ENCODE data around the gene NDUFS6. TPM values are rescaled to one million over a fixed set of nuclear protein-coding genes. Genes with fewer than 3 reads are reported as not detected.

NDUFS6 gene
- total and polyA plus RNA-seq, 4 donors, result 18.0 to 67.9 (median 39.6) TPM

DNA sequence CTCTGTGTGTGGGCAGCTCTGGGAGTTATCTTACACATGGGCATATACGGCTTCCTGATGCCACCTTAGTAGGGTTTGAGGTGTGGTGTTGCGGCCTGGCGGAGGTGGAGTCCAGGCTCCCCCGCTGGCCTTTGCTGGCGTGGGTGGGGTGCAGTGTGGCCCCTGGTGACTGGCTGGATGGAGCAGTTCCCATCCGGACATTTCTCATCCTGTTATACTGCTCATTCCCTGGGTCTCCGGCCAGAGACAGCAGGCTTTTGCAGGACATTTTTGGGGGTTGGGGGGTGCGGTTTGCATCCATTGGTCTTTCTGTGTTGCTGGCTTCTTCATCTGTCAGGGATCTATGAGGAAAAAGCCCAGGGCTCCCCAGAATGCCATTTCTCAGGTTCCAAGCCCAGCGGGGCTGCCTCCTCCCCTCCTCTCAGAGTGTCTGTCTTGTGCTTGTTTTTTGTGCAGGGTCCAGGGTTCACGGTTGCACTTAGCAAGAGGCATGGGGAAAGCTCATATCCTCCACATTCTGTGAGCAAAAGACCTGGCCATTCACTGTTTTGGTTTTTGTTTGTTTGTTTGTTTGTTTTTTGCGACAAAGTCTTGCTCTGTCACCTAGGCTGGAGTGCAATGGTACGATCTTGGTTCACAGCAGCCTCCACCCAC lies 22.3 kb downstream of the NDUFS6 start:
- H3K9ac ChIP-seq (ENCODE audit: insufficient read depth in 1 of 2, low read length in 2 of 2), result no peak overlapping the region
- no peaks in the 10 kb centered on the region for H3K27me3 ChIP-seq (ENCODE audit: control insufficient read depth in 3 of 3, insufficient read depth in 3 of 3, low read length in 2 of 3)
- H3K9me3 ChIP-seq (ENCODE audit: control insufficient read depth in 4 of 4, insufficient read depth in 3 of 4, low read length in 3 of 4), result peaks cover 0 to 3% (median 1%) of the 10 kb centered on the region in 4 donors
- H3K36me3 ChIP-seq (ENCODE audit: control insufficient read depth in 4 of 4, insufficient read depth in 4 of 4, low read length in 4 of 4), result peaks cover 7 to 28% (median 8%) of the 10 kb centered on the region in 4 donors
- DNase-seq, result no peak
- H3K27ac ChIP-seq (ENCODE audit: low read depth in 1 of 2, low read length in 1 of 2), result no peak overlapping the region
- ATAC-seq (ENCODE audit: insufficient read depth, low FRiP score), result no peak
- no peak overlapping the region for H3K4me3 ChIP-seq
- TF ChIP-seq, protein P1, sequence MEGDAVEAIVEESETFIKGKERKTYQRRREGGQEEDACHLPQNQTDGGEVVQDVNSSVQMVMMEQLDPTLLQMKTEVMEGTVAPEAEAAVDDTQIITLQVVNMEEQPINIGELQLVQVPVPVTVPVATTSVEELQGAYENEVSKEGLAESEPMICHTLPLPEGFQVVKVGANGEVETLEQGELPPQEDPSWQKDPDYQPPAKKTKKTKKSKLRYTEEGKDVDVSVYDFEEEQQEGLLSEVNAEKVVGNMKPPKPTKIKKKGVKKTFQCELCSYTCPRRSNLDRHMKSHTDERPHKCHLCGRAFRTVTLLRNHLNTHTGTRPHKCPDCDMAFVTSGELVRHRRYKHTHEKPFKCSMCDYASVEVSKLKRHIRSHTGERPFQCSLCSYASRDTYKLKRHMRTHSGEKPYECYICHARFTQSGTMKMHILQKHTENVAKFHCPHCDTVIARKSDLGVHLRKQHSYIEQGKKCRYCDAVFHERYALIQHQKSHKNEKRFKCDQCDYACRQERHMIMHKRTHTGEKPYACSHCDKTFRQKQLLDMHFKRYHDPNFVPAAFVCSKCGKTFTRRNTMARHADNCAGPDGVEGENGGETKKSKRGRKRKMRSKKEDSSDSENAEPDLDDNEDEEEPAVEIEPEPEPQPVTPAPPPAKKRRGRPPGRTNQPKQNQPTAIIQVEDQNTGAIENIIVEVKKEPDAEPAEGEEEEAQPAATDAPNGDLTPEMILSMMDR (IDR thresholded peaks at IDR 0.05; ENCODE audit: control extremely low read depth, extremely low read depth), result no peak
- no peaks in the 10 kb centered on the region for H3K4me1 ChIP-seq (ENCODE audit: control insufficient read depth in 5 of 5, insufficient read depth in 5 of 5, low read length in 5 of 5)
- WGBS, 2 donors, result 95 to 97% methylated on average over 12 of the region's 12 CpGs

DNA sequence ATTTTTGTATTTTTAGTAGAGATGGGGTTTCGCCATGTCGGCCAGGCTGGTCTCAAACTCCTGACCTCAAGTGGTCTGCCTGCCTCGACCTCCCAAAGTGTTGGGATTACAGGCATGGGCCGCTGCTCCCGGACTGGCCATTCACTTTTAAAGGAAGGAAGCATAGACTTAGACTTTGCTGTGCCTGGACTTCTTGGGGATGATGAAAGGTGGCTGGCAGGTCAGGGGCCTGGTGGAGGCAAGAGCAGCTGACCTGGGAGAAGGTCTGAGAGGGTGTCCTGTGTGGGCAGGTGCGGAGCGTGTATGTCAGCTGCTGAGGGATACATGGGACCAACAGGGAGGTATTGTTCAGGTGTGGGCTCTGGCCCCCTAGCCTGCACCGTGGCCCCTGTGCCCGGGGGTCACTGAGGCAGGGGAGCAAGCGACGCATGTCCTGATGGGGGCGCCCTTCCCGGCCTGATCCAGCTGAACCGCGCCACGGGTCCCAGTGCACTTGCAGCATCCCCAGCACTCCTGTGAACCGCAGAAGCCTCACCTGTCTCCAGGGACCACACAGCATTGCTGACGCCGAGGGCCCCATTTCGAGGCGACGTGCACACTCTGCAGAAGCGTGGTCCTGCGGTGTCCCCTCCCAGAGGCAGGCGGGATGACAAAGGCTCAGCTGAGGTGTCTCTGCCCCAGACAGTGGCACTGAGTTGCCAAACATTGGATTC lies 23.1 kb downstream of the NDUFS6 start:
- Histone ChIP-seq H3K4me1 (ENCODE audit: control insufficient read depth in 5 of 5, insufficient read depth in 5 of 5, low read length in 5 of 5) (no peaks in the 10 kb centered on the region), H3K9ac (ENCODE audit: insufficient read depth in 1 of 2, low read length in 2 of 2) (no peak overlapping the region), H3K27ac (ENCODE audit: low read depth in 1 of 2, low read length in 1 of 2) (no peak overlapping the region), H3K9me3 (ENCODE audit: control insufficient read depth in 4 of 4, insufficient read depth in 3 of 4, low read length in 3 of 4) (peaks cover 0 to 3% (median 1%) of the 10 kb centered on the region in 4 donors), H3K4me3 (no peak overlapping the region), H3K36me3 (ENCODE audit: control insufficient read depth in 4 of 4, insufficient read depth in 4 of 4, low read length in 4 of 4) (peaks cover 3 to 26% (median 5%) of the 10 kb centered on the region in 4 donors), H3K27me3 (ENCODE audit: control insufficient read depth in 3 of 3, insufficient read depth in 3 of 3, low read length in 2 of 3) (no peaks in the 10 kb centered on the region)
- ATAC-seq (ENCODE audit: insufficient read depth, low FRiP score) (no peak), DNase-seq (no peak)
- WGBS, 2 donors, result 95 to 97% methylated on average over 25 of the region's 25 CpGs
- TF ChIP-seq, protein P1 (IDR thresholded peaks at IDR 0.05; ENCODE audit: control extremely low read depth, extremely low read depth), result no peak

DNA sequence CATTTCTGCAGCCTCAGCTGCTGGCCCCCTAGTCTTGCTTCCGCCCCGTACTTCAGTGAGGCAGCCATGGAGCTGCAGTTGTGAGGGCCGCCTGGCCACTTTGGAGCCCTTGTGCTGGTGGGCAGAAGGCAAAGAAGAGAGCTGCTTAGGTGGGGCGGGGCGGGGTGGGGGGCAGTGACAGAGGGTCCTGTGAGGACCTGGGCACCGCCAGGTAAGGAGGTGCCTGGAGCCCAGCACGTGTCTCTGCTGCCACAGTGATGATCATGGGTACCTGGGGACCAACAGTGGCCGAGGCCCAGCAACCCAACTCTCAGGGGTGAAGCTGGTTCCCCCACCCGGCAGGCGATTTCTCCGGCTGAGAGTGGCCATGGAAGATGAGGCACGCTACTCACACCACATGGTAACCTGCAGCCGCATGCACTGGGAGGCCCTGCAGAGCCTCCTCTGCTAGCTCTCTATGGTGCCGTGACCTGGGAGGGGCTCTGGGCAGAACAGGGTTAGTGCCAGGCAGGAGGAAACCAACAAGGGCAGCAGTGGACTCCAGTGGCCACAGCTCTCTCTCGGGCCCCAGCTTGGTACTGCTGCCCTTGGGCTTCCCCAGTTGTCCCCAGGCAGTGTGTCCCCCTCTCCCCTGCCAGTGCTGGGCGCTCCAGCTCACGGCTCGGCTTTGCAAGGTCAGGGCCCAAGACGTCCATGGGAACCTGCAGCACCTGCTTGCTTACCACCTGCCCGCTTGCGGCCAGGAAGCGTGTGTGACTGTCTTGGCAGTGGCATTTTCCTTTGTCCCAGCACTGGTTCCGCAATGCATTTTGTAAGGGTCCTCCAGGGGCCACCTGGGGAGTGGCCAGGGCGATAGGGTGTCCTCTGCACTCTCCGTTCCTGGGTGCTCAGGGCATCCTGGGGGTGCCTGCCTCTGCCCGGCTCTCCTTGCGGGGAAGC lies 24.0 kb downstream of the NDUFS6 start:
- Histone ChIP-seq H3K4me3 (no peak overlapping the region), H3K9me3 (ENCODE audit: control insufficient read depth in 4 of 4, insufficient read depth in 3 of 4, low read length in 3 of 4) (peaks cover 0 to 3% (median 1%) of the 10 kb centered on the region in 4 donors), H3K27me3 (ENCODE audit: control insufficient read depth in 3 of 3, insufficient read depth in 3 of 3, low read length in 2 of 3) (no peaks in the 10 kb centered on the region), H3K27ac (ENCODE audit: low read depth in 1 of 2, low read length in 1 of 2) (no peak overlapping the region), H3K36me3 (ENCODE audit: control insufficient read depth in 4 of 4, insufficient read depth in 4 of 4, low read length in 4 of 4) (peaks cover 0 to 25% (median 5%) of the 10 kb centered on the region in 4 donors), H3K4me1 (ENCODE audit: control insufficient read depth in 5 of 5, insufficient read depth in 5 of 5, low read length in 5 of 5) (no peaks in the 10 kb centered on the region), H3K9ac (ENCODE audit: insufficient read depth in 1 of 2, low read length in 2 of 2) (no peak overlapping the region)
- DNase-seq (no peak), ATAC-seq (ENCODE audit: insufficient read depth, low FRiP score) (no peak)
- 97% methylated on average over 27 of the region's 27 CpGs for WGBS, 2 donors
- TF ChIP-seq, protein P1 (IDR thresholded peaks at IDR 0.05; ENCODE audit: control extremely low read depth, extremely low read depth), result no peak
